GM18951 (cell line): ENCODE data around the gene NECAB2.

Experiments
- POLR2A ChIP-seq: IDR thresholded peaks from 4 replicates; pipeline ENCODE4 v1.6.1; 2011; ENCODE audit warnings: mild to moderate bottlenecking; ENCODE audit not compliant: insufficient read length, insufficient read depth; ENCODE audit errors: extremely low read depth
- in situ Hi-C: fragments of 300-500 bp; cut with MboI; formaldehyde crosslinking; loops from one replicate; pipeline ENCODE4 v1.12.0; 2022; ENCODE audit warnings: low sequenced_read_pairs, mixed read lengths, inconsistent platforms; ENCODE audit not compliant: unreplicated experiment

NECAB2 gene

GRCh38 chr16:84049403-84050060, 81.5 kb downstream of the NECAB2 start:
- in situ Hi-C loops, result no loop called here
- no peak for TF ChIP-seq POLR2A

- in situ Hi-C loops, result no loop called here
- TF ChIP-seq POLR2A, result no peak
Measured at GRCh38 chr16:84050316-84050715, 82.3 kb downstream of the NECAB2 start.

- in situ Hi-C loops, result no loop called here
Measured at GRCh38 chr16:84052071-84052622, 84.1 kb downstream of the NECAB2 start.

More at GRCh38 chr16:84052071-84052622, 84.1 kb downstream of the NECAB2 start:
- no peak for TF ChIP-seq POLR2A
